Heart right ventricle (tissue), 16 donors: Measurements from ENCODE around the gene ABCA13. TPM values are rescaled to one million over a fixed set of nuclear protein-coding genes. Genes with fewer than 3 reads are reported as not detected.

Experiments
- ATAC-seq, 8 donors: fragments of 200-7000 bp; cut with Tn5 transposase; one replicate each; pipeline ENCODE4 v1.9.1; 2020; ENCODE audit warnings: mild to moderate bottlenecking in 8 of 8, moderate library complexity in 8 of 8, moderate number of reproducible peaks in 1 of 8
- DNase-seq, 2 donors: peaks; one replicate each; pipeline ENCODE4 v3.0.0-alpha.2; 2020
- H3K27ac ChIP-seq, 10 donors: fragments of 200-600 bp; sonication (generic) in 2 of 10; one replicate each; pipeline versions ENCODE4 v1.5.0 to v1.8.0; 2020 to 2022; ENCODE audit warnings: mild to moderate bottlenecking in 3 of 10
- H3K27me3 ChIP-seq, 7 donors: fragments of 200-600 bp; one replicate each; pipeline ENCODE4 v1.8.0; 2021 to 2022; ENCODE audit warnings: mild to moderate bottlenecking in 2 of 7
- H3K36me3 ChIP-seq, 9 donors: fragments of 200-600 bp; sonication (generic) in 1 of 9; one replicate each; pipeline versions ENCODE4 v1.5.0 to v1.8.0; 2020 to 2022; ENCODE audit warnings: mild to moderate bottlenecking in 2 of 9
- H3K4me1 ChIP-seq, 9 donors: fragments of 200-600 bp; sonication (generic) in 1 of 9; one replicate each; pipeline versions ENCODE4 v1.5.0 to v1.8.0; 2020 to 2022; ENCODE audit warnings: mild to moderate bottlenecking in 4 of 9
- H3K4me3 ChIP-seq, 10 donors: fragments of 200-600 bp; sonication (generic) in 2 of 10; one replicate each; pipeline versions ENCODE4 v1.5.0 to v1.8.0; 2020 to 2022; ENCODE audit warnings: mild to moderate bottlenecking in 7 of 10, moderate library complexity in 2 of 10
- H3K9me3 ChIP-seq, 11 donors: fragments of 200-600 bp in 10 of 11; sonication (generic) in 2 of 11; one replicate each; pipeline versions ENCODE4 v1.5.0 to v1.8.0; 2013 to 2022; ENCODE audit warnings: mild to moderate bottlenecking in 2 of 11, control low read depth in 1 of 11, moderate library complexity in 1 of 11
- CTCF ChIP-seq, 9 donors: fragments of 200-600 bp; sonication (generic) in 2 of 9; IDR thresholded peaks; one replicate each; pipeline versions ENCODE4 v1.5.0 to v1.8.0; 2021 to 2022; ENCODE audit warnings: antibody characterized with exemption in 9 of 9, mild to moderate bottlenecking in 5 of 9, moderate library complexity in 1 of 9
- WGBS, 2 donors: extraction: QIAGEN DNeasy Blood & Tissue Kit; methylation state at CpG; one replicate each; pipeline ENCODE4 v1.1.7; 2013; ENCODE audit warnings: inconsistent platforms in 1 of 2; 5-methylcytosine and 5-hydroxymethylcytosine counted together
- intact Hi-C, 10 donors: fragments of 100-400 bp; cut with DNase I; formaldehyde crosslinking; loops; one replicate each; pipeline versions ENCODE4 v1.11.1 to v1.14.2; 2022
- polyA plus RNA-seq, 2 donors: library from polyadenylated mRNA; stranded (reverse); fragments of 200-250 nt; gene quantifications; one replicate each; pipeline ENCODE4 v1.2.3, GENCODE V29; 2013
- total RNA-seq, 10 donors: library from RNA; stranded (reverse); fragmentation: NEBNext Ultra II Directional in 3 of 10; extraction: Animal tissue kit (Norgen Biotek cat#: 25700) in 3 of 10; gene quantifications; one replicate each; pipeline versions ENCODE4 v1.2.1 to v1.2.4, GENCODE V29; 2021 to 2023
- donor health status: Arrhythmogenic right ventricular cardiomyopathy.
- donor health status: ischemic (EF 13 %, LVEDD 7.1; RV severe dilation, severe dysfunction).
- donor health status: healthy with polysubstance abuse.
- donor health status: DM: no; HTN: yes; CAD: no.
- donor health status: DM: no; HTN: no; CAD: no.
- donor health status: ischemic (EF 25% LVEDD 6.9; RV normal size, moderate dysfunction).
- donor health status: ischemic (EF 25% LVEDD 5.7; RV mildly dilated, moderate dysfunction).
- donor health status: healthy.
- donor health status: DM: yes; HTN: yes; CAD: no.
- donor health status: Ischemic cardiomyopathy.
- donor health status: ischemic (EF 35%, LVEDD 5.7; RV mildly dilated, moderate dysfunction).
- donor health status: nonischemic (EF 11% LVEDD 7.7; RV severe dilation, severe dysfunction).
- donor health status: DM: yes; HTN: yes; CAD: no.
- donor health status: PGD.
- donor health status: ischemic (EF 29% LVEDD 5.4; RV normal size, mild dysfunction).
- donor health status: nonischemic (EF 23%, LVEDD 6.1; RV moderate dilation, normal function).

Gene ABCA13
- total and polyA plus RNA-seq, 12 donors = 0.01 to 0.37 (median 0.06) TPM; not detected in 1

GRCh38 chr7:48426966-48427555 is 255.8 kb downstream of the ABCA13 start:
- intact Hi-C loops = loop anchor here in 3 of 10 donors (10.0 kb wide), 1 partner anchor 448 kb away; no protein-coding TSS in a partner anchor
- ATAC-seq (no peak), DNase-seq (no peak)
- 80 to 85% methylated on average over 5 of the region's 5 CpGs for WGBS, 2 donors
- H3K9me3 ChIP-seq = no peaks in the 10 kb centered on the region
- no peaks in the 10 kb centered on the region for H3K27me3 ChIP-seq
- H3K4me3 ChIP-seq = no peak overlapping the region
- no peak overlapping the region for H3K27ac ChIP-seq
- no peak for TF ChIP-seq CTCF (IDR thresholded peaks at IDR 0.05)
- H3K4me1 ChIP-seq = no peaks in the 10 kb centered on the region
- no peaks in the 10 kb centered on the region for H3K36me3 ChIP-seq

- Histone ChIP-seq H3K4me1 (no peaks in the 10 kb centered on the region), H3K27me3 (no peaks in the 10 kb centered on the region), H3K9me3 (no peaks in the 10 kb centered on the region), H3K4me3 (no peak overlapping the region), H3K27ac (no peak overlapping the region), H3K36me3 (no peaks in the 10 kb centered on the region)
- ATAC-seq (no peak), DNase-seq (no peak)
- 76 to 85% methylated on average over 5 of the region's 5 CpGs for WGBS, 2 donors
- intact Hi-C loops = loop anchor here in 3 of 10 donors (10.0 kb wide), 1 partner anchor 447 kb away; no protein-coding TSS in a partner anchor
- TF ChIP-seq CTCF (IDR thresholded peaks at IDR 0.05) = no peak
Observed at GRCh38 chr7:48427671-48428070, 256.4 kb downstream of the ABCA13 start.

GRCh38 chr7:48428091-48428684 is 256.9 kb downstream of the ABCA13 start:
- WGBS, 2 donors = 73 to 76% methylated on average over 3 of the region's 3 CpGs
- no peak for DNase-seq
- Histone ChIP-seq H3K4me1 (no peaks in the 10 kb centered on the region), H3K27ac (no peak overlapping the region), H3K9me3 (no peaks in the 10 kb centered on the region), H3K4me3 (no peak overlapping the region), H3K36me3 (no peaks in the 10 kb centered on the region), H3K27me3 (no peaks in the 10 kb centered on the region)
- intact Hi-C loops = loop anchor here in 3 of 10 donors (10.0 kb wide), 1 partner anchor 447 kb away; no protein-coding TSS in a partner anchor
- ATAC-seq = no peak
- TF ChIP-seq CTCF (IDR thresholded peaks at IDR 0.05) = no peak

GRCh38 chr7:48429117-48429516 is 257.9 kb downstream of the ABCA13 start:
- no peaks in the 10 kb centered on the region for H3K27me3 ChIP-seq
- no peaks in the 10 kb centered on the region for H3K36me3 ChIP-seq
- TF ChIP-seq CTCF (IDR thresholded peaks at IDR 0.05) = no peak
- H3K27ac ChIP-seq = no peak overlapping the region
- peaks cover 0 to 5% (median 0%) of the 10 kb centered on the region in 11 donors for H3K9me3 ChIP-seq
- intact Hi-C loops = loop anchor here in 3 of 10 donors (10.0 kb wide), 1 partner anchor 446 kb away; no protein-coding TSS in a partner anchor
- DNase-seq = no peak
- no peak overlapping the region for H3K4me3 ChIP-seq
- ATAC-seq = no peak
- no peaks in the 10 kb centered on the region for H3K4me1 ChIP-seq
